ENCODE measurements around the gene DLG2. TPM values are rescaled to one million over a fixed set of nuclear protein-coding genes. Genes with fewer than 3 reads are reported as not detected.

DLG2 gene
- total and polyA plus RNA-seq, 9 of the 15 experiments (the other 6 are each of a cell fraction or from before 2014, with no cell fraction given) = 0.52 to 1.6 (median 0.95) TPM

DNA sequence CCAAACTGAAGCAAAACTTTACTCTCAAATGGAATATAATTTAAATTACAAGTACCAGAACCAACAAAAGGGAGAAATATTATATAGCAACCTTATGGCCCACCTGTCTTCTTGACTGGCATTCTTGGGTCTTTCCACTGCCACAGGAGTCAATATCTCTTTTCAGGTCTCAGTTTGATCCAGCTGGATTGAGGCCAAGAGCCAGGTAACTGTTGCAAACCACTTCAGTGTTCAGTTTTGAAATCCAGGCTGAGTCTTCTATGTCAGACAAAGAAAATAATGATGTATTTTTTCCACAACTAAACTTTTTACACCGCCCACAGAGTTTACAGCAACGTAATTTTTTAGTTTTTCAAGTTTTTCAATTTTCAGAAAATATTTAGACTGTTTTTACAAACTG is 648 bp downstream of the DLG2 start:
- Histone ChIP-seq H3K4me2 (ENCODE audit: insufficient read depth, low read length) (no peak overlapping the region), H3K4me3 (no peak overlapping the region), H3K36me3 (ENCODE audit: control insufficient read depth, insufficient read depth, low read length) (peaks cover 18% of the 10 kb centered on the region), H2AFZ (ENCODE audit: low read depth, low read length) (peak overlapping the region; percentile 98; the same call in 1 of the 2 replicates), H3K9me1 (ENCODE audit: control insufficient read depth, insufficient read depth, low read length) (no peaks in the 10 kb centered on the region), H3K4me1 (replicated peaks in 1 of 2; ENCODE audit: control insufficient read depth in 2 of 2, insufficient read depth in 2 of 2, low read length in 2 of 2) (peaks cover 5 to 6% of the 10 kb centered on the region in 2 experiments; a peak in 3 of 5 replicates), H4K20me1 (replicated peaks; ENCODE audit: control insufficient read depth, insufficient read depth, low read length) (no peaks in the 10 kb centered on the region), H3K27ac (ENCODE audit: extremely low read depth, low read depth, low read length) (no peak overlapping the region), H3K79me2 (ENCODE audit: control insufficient read depth, insufficient read depth, low read length) (peaks cover 36% of the 10 kb centered on the region), H3K9ac (ENCODE audit: insufficient read depth in 1 of 2, low read depth in 2 of 2, low read length in 2 of 2) (no peak overlapping the region), H3K9me3 (replicated peaks; ENCODE audit: control insufficient read depth, insufficient read depth, low read depth, low read length) (no peaks in the 10 kb centered on the region), H3K27me3 (ENCODE audit: control insufficient read depth in 2 of 2, insufficient read depth in 2 of 2, low read length in 2 of 2) (no peaks in the 10 kb centered on the region)
- no peak for FAIRE-seq
- CTCF ChIA-PET (ENCODE audit: low intra/inter-chr PET ratio) = no interaction called here
- peak in 1 of 4 experiments; percentile 13 for DNase-seq (ENCODE audit: extremely low read depth in 1 of 4, low spot score in 3 of 4)
- intact Hi-C loops (cut with micrococcal nuclease) = no loop called here
- TF ChIP-seq SREBF2 (CRISPR knock-in tag; IDR thresholded peaks at IDR 0.05) (no peak), NFIC (IDR thresholded peaks at IDR 0.05) (0 out of 2 replicates have a peak, but pooled peaks have one; percentile 34)
- no peak for ATAC-seq
- in situ Hi-C loops (cut with MboI) = no loop called here
- WGBS (ENCODE audit: insufficient coverage, low coverage, missing lambda C conversion rate) = 64% methylated on average over 2 of the region's 2 CpGs
- POLR2A ChIA-PET = interaction anchor here (0.6 to 2.5 kb wide), 3 partner anchors 8 to 636 kb away, joined by 3 to 11 read pairs (median 3); no protein-coding TSS in a partner anchor
- no TSS peak for BruUV-seq (replicated peaks)

DNA sequence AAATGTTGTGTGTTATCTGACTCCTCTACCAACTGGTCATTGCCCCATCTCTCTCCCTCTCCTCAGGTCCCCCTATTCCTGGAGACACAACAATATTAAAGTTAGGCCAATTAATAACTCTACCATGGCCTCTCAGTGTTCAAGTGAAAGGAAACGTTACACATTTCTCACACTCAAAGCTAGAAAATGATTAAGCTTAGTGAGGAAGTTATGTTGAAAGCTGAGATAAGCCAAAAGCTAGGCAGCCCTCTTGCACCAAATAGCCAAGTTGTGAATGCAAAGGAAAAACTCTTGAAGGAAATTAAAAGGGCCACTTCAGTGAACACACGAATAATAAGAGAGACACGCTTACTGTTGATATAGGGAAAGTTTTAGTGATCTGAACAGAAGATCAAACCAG is 6.9 kb downstream of the DLG2 start:
- DNase-seq (ENCODE audit: extremely low read depth in 1 of 4, low spot score in 3 of 4) (no peak), ATAC-seq (no peak), FAIRE-seq (no peak)
- no peaks in the 10 kb centered on the region for H3K36me3 ChIP-seq (ENCODE audit: control insufficient read depth, insufficient read depth, low read length)
- no peaks in the 10 kb centered on the region for H3K9me1 ChIP-seq (ENCODE audit: control insufficient read depth, insufficient read depth, low read length)
- H2AFZ ChIP-seq (ENCODE audit: low read depth, low read length) = no peak overlapping the region
- H3K4me3 ChIP-seq = no peak overlapping the region
- no peaks in the 10 kb centered on the region for H3K9me3 ChIP-seq (replicated peaks; ENCODE audit: control insufficient read depth, insufficient read depth, low read depth, low read length)
- in situ Hi-C loops (cut with MboI) (no loop called here), intact Hi-C loops (cut with micrococcal nuclease) (no loop called here)
- BruUV-seq (replicated peaks) = no TSS peak
- no peaks in the 10 kb centered on the region for H4K20me1 ChIP-seq (replicated peaks; ENCODE audit: control insufficient read depth, insufficient read depth, low read length)
- no peaks in the 10 kb centered on the region for H3K27me3 ChIP-seq (ENCODE audit: control insufficient read depth in 2 of 2, insufficient read depth in 2 of 2, low read length in 2 of 2)
- H3K4me1 ChIP-seq (replicated peaks in 1 of 2; ENCODE audit: control insufficient read depth in 2 of 2, insufficient read depth in 2 of 2, low read length in 2 of 2) = no peaks in the 10 kb centered on the region
- H3K9ac ChIP-seq (ENCODE audit: insufficient read depth in 1 of 2, low read depth in 2 of 2, low read length in 2 of 2) = no peak overlapping the region
- H3K27ac ChIP-seq (ENCODE audit: extremely low read depth, low read depth, low read length) = no peak overlapping the region
- H3K4me2 ChIP-seq (ENCODE audit: insufficient read depth, low read length) = no peak overlapping the region
- no peaks in the 10 kb centered on the region for H3K79me2 ChIP-seq (ENCODE audit: control insufficient read depth, insufficient read depth, low read length)
- POLR2A ChIA-PET = interaction anchor here (1.0 kb wide), 1 partner anchor 8 kb away, joined by 5 read pairs; the partner anchor contains the start of gene TMEM126B
- TF ChIP-seq ZNF77 (CRISPR knock-in tag; IDR thresholded peaks at IDR 0.05) (no peak), TEAD2 (tag; IDR thresholded peaks at IDR 0.05) (no peak), MTA2 (IDR thresholded peaks at IDR 0.05; ENCODE audit: low read depth) (no peak), POLR2G (IDR thresholded peaks at IDR 0.05; ENCODE audit: low read depth, low read length) (no peak), ZNF212 (CRISPR knock-in tag; IDR thresholded peaks at IDR 0.05) (no peak), CC2D1A (IDR thresholded peaks at IDR 0.05) (no peak)
- CTCF ChIA-PET (ENCODE audit: low intra/inter-chr PET ratio) = no interaction called here
- WGBS (ENCODE audit: insufficient coverage, low coverage, missing lambda C conversion rate) = 24% methylated on average over 3 of the region's 3 CpGs

All from K562 (cell line).